CD1c-positive myeloid dendritic cell (primary cell): ENCODE results near the gene ETV6.
"Not testable (repeated sequence)": the region's sequence is repeated elsewhere in the genome, so short reads cannot be mapped to it uniquely, and the experiment has no call there.

Source experiments
- DNase-seq: peaks from one replicate; pipeline ENCODE4 v3.0.0-alpha.2; 2016; ENCODE audit errors: extremely low spot score

Gene ETV6

GRCh38 chr12:11884116-11884515 lies 234.6 kb downstream of the ETV6 start:
- DNase-seq = peak; percentile 53

GRCh38 chr12:11884706-11885105 lies 235.2 kb downstream of the ETV6 start:
- peak; percentile 91 for DNase-seq

- peak; percentile 82 for DNase-seq
These were observed 236.0 kb downstream of the ETV6 start for GRCh38 chr12:11885261-11886038.

GRCh38 chr12:11886339-11886738 lies 236.9 kb downstream of the ETV6 start:
- DNase-seq = no peak

- DNase-seq = no peak
These were observed 238.6 kb downstream of the ETV6 start for GRCh38 chr12:11888029-11888428.

GRCh38 chr12:11891346-11891745 lies 241.9 kb downstream of the ETV6 start:
- DNase-seq = peak; percentile 53

- no peak for DNase-seq
These were observed 242.4 kb downstream of the ETV6 start for GRCh38 chr12:11891754-11892386.

- no peak for DNase-seq
These were observed 244.5 kb downstream of the ETV6 start for GRCh38 chr12:11893998-11894397.

GRCh38 chr12:11894890-11895289 lies 245.4 kb downstream of the ETV6 start:
- DNase-seq = no peak

- peak; percentile 71 for DNase-seq
These were observed 246.1 kb downstream of the ETV6 start for GRCh38 chr12:11895421-11896078.

- DNase-seq = no peak
These were observed 247.0 kb downstream of the ETV6 start for GRCh38 chr12:11896417-11896929.

GRCh38 chr12:11897923-11898322 lies 248.4 kb downstream of the ETV6 start:
- DNase-seq = no peak

- DNase-seq = no peak
These were observed 252.4 kb downstream of the ETV6 start for GRCh38 chr12:11901701-11902524.

GRCh38 chr12:11902525-11902875 lies 253.0 kb downstream of the ETV6 start:
- DNase-seq = no peak

GRCh38 chr12:11904124-11904523 lies 254.7 kb downstream of the ETV6 start:
- DNase-seq = no peak

- no peak for DNase-seq
These were observed 256.1 kb downstream of the ETV6 start for GRCh38 chr12:11905534-11905933.

- DNase-seq = no peak
These were observed 256.9 kb downstream of the ETV6 start for GRCh38 chr12:11906286-11906935.

GRCh38 chr12:11907625-11908024 lies 258.2 kb downstream of the ETV6 start:
- DNase-seq = no peak

- DNase-seq = not testable (repeated sequence)
These were observed 259.9 kb downstream of the ETV6 start for GRCh38 chr12:11909406-11909805.

GRCh38 chr12:11916113-11916512 lies 266.6 kb downstream of the ETV6 start:
- no peak for DNase-seq

- peak; percentile 42 for DNase-seq
These were observed 267.3 kb downstream of the ETV6 start for GRCh38 chr12:11916771-11917170.
